Activated T-helper 1 cell treated with anti-CD3 and anti-CD28 coated beads, Interleukin-2, amount 50 U/mL, for 16 hours (primary cell): ENCODE measurements around the gene ZNF165.
"Not testable (repeated sequence)": the region's sequence is repeated elsewhere in the genome, so short reads cannot be mapped to it uniquely, and the experiment has no call there.

Experiments used
- DNase-seq, 2 donors: peaks; one replicate each; pipeline ENCODE4 v3.0.0-alpha.2; 2020; ENCODE audit warnings: low read depth in 1 of 2, low spot score in 1 of 2

The ZNF165 gene

DNA sequence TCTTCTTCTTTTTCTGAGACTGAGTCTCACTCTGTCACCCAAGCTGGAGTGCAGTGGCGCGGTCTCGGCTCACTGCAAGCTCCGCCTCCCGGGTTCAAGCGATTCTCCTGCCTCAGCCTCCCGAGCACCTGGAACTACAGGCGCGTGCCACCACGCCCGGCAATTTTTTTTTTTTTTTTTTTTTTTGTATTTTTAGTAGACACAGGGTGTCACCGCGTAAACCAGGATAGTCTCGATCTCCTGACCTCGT lies at the start of gene ZNF165:
Gene ZNF165, plus strand, starts transcription at position 188 of the 250 bp plus-strand sequence. CDS start 4,913 bp downstream, outside the sequence.
- DNase-seq = not testable (repeated sequence)

DNA sequence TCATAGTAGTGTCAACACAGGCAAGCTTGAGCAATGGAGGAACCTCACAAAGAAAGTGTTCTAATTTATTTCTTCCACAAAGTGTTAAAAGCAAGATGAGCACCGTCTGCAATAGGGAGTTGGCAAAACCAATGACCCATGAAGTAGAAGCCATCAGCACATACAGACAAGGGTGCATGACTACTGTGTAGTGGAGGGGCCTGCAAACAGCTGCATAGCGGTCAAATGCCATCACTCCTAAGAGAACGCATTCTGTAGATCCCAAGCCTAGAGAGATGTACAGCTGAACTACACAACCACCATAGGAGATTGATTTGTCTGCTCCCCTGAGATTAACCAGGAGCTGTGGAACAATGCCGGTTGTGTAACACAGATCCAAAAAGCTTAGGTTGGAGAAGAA lies 26.8 kb upstream of the ZNF165 start:
- no peak for DNase-seq

DNA sequence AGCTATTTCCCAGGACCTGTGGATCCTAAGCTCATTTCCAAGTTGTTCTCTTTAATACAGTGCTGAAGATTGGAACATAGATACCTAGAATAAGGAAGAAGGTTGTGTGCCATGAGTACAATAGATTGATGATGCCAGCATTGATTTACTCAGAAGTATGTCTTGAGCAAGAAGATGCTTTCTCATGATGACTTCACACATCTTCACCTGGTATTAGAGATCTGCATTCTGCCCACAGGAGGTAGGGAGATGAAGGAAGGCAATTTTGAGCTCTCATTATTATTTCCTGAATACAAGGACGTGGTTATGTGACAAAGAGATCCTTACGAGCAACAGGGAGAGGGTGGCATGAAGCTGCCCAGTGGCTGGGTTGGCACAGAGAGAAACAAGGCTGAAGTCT lies 20.0 kb upstream of the ZNF165 start:
- DNase-seq = no peak

DNA sequence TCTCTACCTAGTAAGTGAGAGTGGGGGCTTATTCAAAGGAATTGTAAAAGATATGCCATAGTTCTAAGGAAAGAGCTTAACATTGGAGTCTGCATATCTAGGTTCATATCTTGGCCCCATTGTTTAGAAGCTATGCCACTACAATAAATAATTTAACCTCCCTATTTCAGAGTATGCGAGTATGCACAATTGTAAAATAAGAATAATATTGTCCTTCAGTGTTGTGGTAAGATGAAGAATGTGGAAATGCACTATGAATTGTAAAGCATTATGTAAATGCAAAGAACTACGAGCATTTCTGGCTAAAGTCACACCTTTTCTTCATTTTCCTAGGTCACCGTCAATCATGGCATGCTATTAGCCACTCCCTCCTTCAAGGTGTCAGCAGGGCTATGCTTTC lies 16.1 kb upstream of the ZNF165 start:
- DNase-seq = no peak

DNA sequence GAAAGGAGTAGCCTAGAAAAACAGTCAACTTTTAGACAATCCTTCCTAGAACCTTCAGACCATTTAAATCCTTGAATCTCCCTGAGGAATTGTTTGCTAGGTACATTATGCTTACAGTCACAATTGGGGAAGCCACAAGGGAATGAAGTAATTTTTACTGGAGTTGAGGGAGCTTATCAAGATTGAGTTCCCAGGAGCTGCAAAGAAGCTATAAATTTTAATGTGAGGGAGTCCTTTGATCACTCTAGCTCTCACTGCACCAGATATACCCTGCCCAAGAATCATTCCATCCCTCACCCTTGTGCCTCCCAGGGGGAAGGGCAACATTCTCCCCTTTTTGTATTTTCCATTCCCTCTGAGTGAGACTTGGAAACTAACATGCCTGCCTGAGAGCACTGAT lies 12.3 kb upstream of the ZNF165 start:
- DNase-seq = no peak

DNA sequence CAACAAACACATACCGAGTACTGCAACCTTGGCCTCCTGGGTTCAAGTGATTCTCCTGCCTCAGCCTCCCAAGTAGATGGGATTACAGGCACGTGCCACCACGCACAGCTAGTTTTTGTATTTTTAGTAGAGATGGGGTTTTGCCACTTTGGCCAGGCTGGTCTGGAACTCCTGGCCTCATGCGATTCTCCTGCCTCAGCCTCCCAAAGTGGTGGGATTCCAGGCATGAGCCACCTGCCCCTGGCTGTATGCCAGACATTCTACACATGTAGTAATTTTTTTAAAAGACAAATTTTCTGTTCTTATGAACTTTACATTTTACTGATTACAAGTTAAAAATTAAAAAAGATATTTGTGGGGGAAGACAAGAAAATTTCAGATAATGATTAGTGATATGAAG lies 9.4 kb upstream of the ZNF165 start:
- not testable (repeated sequence) for DNase-seq

DNA sequence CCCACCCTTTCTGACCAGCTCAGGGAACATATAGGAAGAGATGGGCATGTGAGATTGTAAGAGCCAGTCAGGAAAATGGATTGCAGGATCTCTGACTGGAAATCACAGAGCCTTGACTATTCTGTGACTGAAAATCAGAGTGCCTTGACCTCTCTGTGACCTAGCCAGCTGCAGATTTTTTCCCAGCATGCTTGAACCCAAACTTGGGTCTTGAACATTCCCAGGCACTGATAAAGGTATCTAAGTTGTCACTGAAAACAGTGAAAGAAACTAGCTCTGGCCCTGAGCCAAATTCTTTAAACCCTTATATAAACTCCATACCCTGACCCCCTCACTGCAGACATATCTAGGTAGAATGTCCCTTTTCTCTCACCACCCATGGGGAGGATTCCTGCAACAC lies 2.3 kb upstream of the ZNF165 start:
- no peak for DNase-seq

DNA sequence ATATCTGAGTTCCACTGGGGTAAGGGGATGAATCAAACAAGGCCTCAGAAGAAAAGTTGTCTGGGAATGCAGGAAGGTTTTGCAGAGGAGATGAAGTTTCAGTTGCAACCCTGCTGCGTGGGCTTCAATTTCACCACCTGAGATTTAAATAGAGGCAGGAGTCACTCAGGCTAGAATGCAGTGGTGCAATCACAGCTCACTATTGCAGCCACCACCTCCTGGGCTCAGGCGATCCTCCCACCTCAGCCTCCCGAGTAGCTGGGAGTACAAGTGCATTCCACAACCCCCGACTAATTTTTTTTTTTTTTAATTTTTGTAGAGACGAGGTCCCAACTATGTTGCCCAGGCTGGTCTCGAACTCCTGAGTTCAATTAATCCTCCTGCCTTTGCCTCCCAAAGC lies 1.5 kb upstream of the ZNF165 start:
- no peak for DNase-seq

DNA sequence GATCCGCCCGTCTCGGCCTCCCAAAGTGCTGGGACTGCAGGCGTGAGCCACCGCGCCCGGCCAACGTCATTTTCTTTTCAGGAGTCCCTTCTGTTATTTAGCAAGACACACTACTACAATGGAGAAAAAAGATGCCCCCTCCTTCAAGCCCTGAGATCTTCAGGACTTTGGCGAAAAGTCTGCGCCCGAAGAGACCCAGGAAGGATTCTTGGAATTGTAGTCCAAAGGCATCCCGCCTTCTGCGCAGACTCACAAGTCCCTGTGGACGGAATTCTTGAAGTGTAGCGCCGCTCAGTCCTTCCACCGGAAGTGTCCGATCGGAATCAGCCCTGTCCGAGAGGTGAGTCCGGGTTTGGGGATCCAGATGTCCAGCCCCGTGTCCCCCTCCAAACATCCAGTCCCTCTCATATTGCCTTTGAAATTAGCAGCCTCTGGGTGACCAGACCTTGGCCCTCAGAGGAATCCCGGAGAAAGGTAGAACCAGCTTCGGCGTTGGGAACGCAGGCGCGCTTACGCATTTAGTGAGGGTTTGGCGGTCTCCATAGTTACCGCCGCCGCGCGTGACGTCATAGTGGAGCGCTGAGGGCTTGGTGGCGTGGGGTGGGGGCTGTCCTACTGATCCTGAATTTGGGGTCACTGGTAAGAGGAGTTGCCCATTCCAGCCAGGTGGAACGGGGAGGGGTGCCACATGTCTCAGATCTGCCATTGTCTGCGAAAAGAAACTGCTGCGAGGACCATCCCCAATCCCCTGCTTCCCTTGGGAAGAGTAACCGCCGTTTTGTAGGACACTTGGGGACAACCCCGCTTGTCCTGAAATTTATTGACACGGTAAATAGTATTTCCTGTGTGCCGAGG lies 490 bp downstream of the ZNF165 start:
- DNase-seq = peak; percentile 78 to 79

DNA sequence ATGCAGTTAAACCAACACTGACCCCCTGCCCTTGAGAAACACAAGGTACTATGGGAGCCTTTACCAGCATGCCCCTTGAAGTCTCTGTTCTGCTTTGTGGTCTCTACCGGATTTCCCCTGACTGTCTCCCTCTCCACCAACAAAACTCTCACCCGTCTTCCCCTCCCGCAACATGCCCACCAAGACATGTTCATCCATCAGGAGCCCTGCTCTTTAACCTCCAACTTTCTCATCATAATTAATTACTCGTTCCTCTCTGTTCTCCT lies 1.1 kb downstream of the ZNF165 start:
- DNase-seq = no peak

DNA sequence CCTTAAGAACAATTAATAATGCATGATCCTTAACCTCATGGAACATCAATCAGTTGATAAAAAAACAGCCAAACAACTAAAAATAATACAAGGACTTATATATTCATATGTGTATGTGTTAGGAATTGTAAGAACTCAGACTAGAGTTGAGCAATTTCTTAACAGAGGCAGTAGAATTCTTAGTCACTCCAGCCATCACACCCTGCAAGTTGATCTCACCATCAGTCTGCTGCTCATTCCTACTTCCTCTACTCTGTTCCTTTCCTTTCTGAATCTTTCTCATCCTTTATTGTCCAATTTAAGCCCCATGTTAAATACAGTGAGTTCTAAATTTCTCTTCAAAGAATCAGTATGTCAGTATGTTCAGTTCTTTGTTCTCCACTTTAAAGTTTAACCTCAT lies 2.6 kb downstream of the ZNF165 start:
- DNase-seq = no peak

DNA sequence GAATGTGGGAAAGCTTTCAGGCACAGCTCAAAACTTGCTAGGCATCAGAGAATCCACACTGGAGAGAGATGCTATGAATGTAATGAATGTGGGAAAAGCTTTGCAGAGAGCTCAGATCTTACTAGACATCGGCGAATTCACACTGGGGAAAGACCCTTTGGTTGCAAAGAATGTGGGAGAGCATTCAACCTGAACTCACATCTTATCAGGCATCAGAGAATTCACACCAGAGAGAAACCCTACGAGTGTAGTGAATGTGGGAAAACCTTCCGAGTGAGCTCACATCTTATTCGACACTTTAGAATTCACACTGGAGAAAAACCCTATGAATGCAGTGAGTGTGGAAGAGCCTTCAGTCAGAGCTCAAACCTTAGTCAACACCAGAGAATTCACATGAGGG lies 8.7 kb downstream of the ZNF165 start:
- DNase-seq = no peak

DNA sequence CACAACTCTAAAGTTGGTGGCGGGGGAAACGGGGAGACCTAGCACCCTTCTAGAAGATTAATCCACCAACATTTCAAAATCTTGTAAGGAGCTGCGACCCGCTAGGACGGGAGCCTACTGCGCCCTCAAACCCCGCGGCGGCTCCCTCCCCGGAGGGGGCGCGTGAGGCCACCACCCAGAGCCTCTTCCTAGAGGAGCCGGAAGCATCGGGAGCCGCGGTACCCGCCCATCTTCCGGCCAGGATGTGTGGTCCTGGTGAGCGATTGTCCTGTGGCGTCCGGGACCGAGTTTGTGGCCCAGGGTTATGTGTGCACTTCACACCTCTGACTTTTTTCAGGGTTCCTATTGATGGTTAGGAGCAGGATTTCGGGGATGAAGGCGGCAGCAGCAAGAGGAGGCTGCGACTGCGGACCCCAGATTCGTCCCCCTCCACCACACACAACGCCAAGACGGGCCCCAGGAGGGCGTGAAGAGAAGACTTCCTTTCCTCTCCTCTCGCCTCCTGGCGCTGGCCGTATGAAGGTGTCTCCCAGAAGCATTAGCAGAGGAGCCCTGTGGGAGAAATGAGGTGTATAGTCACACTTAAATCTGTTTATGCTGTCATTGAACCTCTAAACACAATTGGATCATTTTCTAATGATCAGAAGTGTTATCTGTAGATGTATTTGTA lies 10.7 kb downstream of the ZNF165 start:
- DNase-seq = no peak

DNA sequence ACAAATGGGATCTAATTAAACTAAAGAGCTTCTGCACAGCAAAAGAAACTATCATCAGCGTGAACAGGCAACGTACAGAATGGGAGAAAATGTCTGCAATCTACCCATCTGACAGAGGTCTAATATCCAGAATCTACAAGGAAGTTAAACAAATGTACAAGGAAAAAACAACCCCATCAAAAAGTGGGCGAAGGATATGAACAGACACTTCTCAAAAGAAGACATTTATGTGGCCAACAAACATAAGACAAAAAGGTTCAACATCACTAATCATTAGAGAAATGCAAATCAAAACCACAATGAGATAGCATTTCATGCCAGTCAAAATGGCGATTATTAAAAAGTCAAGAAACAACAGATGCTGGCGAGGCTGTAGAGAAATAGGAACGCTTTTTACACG lies 21.9 kb downstream of the ZNF165 start:
- DNase-seq = not testable (repeated sequence)

DNA sequence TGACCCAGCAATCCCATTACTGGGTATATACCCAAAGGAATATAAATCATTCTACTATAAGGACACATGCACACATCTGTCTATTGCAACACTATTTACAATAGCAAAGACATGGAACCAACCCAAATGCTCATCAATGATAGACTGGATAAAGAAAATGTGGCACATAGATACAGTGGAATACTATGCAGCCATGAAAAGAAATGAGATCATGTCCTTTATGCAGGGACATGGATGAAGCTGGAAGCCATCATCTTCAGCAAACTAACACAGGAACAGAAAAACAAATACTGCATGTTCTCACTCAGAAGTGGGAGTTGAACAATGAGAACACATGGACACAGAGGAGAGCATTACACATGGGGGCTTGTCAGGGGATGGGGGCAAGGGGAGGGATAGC lies 22.3 kb downstream of the ZNF165 start:
- DNase-seq = not testable (repeated sequence)

DNA sequence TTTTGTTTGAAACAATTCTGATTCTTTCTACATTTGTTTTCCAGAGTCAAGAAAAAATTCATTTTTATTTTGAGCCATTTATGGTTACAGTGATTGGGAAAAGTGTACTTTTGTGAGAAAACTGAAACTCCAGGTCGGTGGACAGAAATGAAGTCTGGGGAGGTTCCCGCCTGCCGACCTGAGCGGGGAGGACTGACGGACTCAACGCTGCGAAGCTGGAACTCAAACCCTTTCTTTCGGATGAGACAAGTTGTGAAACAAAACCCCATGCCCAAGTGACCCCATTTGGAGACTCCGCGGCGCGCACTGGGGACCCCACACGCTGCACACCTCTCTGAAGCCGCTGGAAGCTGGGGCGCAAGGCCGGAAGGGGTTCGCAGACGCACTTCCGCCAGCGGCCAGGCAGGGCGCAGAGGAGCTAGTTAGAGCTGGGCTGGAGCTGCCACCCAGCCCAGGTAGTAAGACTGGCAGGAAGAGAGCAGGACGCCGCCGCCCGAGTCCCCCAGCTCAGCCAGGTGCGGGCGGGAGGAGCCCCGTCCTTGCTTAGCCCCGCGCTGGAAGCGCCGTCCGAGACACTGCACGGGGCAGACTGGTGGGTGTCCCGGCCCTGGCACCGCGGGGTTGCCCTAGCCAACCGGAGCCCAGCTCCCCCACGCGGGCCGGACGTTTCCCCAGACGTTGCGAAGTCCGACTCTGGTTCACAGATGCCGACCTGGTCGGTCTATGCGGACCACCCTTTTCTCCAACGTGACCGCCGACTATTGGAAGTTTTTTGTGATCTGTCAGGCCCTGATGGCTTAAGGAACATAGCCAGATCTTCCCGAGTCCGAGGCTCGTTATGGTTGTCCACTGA lies 24.2 kb downstream of the ZNF165 start:
- DNase-seq = peak; percentile 60 to 65

DNA sequence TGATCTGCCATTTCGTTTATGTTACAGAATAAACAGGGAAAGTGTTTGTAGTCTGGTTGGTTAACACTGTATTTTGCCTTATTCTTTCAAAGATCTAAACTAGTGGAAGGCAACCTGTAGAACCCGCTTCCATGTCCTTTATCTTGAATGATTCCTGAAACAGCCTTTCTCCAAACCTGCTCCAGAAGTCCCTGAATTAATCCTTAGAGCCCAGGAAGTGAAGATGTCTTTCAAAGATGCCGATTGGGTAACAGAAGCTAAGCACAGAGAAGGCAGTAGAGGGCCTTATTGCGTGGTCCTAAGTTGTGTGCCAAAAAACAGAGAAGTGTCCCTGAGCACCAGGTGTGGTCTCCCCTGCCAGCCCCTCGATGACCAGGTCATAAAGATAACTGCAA lies 24.9 kb downstream of the ZNF165 start:
- DNase-seq = no peak

DNA sequence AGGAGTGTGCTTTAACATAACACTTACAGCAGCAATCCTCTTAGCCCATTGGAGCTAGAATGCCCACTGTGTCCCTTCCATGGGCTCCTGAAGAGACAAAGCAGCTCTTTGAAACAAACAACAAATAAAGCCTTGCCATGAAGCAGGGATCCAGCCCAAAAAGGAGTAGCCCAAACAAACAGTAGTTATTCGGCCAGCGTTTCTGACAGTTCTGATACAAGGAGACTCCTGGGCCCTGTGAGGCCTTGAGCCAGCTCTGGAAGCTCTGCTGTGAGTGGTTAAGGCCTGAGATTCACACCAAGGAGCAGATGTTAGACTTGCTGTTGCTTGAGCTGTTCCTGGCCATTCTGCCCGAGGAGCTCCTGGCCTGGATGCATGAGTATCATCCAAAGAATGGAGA lies 27.1 kb downstream of the ZNF165 start:
- no peak for DNase-seq

DNA sequence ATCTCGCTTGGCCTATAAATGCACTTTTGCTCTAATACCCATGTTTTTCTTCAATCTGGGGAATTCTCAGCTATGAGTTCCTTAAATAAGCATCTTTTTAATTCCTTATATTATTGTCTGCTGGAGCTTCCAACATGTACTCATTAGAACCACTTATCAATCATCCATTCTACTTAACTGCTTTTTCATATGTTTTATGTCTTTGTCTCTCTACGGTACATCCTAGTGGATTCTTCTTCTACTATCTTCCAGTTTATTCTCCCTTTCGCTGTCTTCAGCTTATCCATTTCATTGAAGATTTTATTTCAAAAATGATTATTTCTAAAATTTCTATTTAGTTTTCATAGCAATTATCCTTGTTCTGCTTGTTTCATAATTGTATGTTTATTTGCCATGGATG lies 31.6 kb downstream of the ZNF165 start:
- no peak for DNase-seq

DNA sequence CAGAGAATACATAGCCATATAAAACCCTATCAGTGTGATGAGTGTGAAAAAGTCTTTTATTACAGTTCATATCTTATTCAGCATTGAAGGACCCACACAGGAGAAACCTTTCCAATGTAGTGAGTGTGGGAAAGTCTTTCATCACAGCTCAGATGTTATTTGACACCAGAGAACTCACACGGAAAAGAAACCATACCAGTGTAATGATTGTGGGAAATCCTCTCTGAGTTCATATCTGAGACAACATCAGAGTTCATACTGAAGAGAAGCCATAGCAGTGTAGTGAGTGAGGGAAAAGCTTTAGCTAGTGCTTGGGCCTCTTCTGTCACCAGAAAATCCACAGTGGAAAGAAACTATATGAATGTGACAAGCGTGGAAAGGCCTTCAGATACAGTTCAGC lies 35.4 kb downstream of the ZNF165 start:
- no peak for DNase-seq

DNA sequence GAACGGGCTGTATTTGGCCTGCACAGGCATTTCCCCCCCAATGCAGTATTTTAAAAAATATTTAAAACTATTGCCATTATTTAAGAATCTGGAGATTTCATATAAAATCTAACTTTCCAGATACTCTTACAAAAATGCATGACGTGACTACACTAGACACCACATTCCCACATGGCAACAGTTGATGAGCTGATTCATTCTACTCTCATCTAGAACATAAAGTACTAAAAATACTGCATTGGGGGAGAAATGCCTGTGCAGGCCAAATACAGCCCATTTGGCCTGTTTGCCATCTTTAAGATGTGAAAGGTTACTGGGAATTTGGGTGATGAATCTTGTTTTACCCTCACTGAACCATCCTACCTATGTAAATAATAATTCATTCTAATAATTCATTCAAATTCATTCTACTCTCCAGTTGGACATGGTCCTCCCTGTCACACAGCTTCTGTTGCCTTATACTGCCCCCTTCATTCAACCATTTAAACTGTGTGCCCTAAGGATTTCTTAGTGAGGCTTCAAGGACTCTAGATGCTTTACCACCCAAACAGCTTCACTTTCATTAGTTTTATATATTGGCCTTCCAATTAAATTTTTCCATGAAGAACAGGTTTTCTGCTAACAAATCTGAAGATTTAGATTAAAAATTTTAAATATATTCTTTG lies 37.1 kb downstream of the ZNF165 start:
- no peak for DNase-seq

DNA sequence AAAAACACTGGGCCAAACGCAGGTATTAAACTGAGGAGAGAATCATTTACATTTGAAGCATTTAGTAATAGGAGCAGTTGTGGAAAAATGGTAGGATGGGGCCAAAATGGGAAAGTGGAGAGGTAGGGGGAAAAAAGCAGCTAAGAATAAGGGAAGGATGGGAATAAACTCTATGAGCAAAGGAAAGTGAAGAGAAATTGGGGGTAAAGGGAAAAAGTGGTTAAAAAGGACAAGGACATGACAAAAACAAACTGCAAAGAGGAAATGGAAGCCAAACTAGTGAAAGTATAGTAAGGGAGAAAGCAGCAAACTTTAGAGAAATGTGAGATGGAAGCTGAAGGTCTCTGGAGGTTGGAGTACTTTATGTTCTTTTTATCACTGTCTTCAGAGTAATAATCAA lies 37.8 kb downstream of the ZNF165 start:
- no peak for DNase-seq
